Non-pigmented ciliary epithelial cell (primary cell): ENCODE measurements around the gene KDM2B.

ENCODE experiments used
- DNase-seq: peaks from one replicate; pipeline ENCODE4 v3.0.0-alpha.2; 2010; ENCODE audit warnings: low read depth

The KDM2B gene

DNA sequence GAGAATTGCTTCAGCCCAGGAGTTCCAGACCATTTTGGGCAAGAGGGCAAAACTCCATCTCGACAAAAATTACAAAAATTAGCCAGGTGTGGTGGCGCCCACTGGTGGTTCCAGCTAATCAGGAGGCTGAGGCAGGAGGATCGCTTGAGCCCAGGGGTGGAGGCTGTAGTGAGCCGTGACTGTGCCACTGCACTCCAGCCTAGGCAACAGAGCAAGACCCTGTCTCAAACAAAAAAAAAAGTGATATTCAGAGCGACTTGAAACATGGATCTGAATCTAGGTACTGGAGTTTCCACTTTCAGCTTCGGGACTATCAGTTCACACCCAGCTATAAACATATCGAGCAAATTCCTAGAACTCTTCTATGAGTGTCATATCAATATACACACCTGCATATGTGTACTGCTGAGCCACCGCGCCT lies 197.2 kb downstream of the KDM2B start:
- no peak for DNase-seq

DNA sequence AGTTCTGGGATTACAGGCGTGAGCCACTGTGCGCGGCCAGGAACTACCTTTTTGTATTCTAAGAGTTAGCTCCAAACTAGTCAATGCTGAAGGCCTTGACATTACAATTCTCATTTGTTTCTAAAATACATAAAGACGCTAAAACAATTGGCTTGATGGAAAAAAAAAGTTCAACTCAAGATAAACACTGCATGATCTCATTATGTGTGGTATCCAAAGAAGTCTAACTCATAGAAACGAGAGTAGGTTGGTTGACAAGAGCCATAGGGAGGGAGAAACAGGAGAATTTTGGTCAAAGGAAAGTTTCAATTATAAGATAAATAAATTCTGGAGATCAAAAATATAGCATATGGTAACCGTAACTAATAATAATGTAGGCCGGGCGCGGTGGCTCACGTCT lies 200.9 kb downstream of the KDM2B start:
- no peak for DNase-seq
